Measurements from ENCODE around the gene KATNB1.

DNA sequence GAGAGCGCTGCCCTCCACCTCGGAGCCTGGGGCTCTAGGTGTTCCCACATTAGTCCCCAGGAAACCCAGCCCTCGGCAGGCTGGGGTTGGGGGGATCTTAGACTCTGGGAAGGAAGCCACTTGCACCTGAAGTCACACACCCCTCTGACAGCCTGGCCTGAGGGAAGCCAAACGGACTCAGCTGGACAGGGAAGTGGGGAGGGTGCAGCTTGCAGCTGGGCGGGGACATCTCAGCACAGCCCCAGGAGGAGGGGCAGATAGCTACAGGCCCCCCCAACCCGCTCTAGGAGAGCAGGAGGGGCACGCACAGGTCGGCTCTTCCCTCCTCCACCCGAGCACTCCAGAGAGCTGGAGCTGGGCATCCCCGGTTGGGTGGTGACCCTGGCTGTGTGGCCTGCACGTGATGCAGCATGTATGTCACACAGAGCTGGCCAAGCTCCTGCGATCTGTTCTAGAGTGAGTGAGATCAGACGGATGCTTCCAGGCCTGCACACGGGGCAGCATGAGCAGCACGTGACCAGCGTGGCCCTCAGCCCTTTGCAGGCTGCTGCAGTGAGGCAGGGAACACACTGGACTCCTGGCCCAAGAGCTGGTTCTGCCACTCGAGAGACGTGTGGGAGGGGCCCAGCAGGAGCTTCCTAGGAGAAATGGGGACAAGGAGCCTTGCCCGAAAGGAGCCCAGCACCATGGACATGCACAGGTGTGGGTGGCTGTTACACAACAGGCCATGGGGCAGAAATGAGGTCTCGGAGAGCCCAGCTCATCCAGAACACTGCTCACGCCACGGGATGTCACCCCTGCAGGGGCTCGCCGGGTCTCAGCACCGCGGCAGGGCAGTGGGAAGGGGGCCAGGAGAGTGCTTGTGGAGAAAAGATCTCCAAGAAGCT lies 51.3 kb downstream of the KATNB1 start:
- TF ChIP-seq, protein P1, sequence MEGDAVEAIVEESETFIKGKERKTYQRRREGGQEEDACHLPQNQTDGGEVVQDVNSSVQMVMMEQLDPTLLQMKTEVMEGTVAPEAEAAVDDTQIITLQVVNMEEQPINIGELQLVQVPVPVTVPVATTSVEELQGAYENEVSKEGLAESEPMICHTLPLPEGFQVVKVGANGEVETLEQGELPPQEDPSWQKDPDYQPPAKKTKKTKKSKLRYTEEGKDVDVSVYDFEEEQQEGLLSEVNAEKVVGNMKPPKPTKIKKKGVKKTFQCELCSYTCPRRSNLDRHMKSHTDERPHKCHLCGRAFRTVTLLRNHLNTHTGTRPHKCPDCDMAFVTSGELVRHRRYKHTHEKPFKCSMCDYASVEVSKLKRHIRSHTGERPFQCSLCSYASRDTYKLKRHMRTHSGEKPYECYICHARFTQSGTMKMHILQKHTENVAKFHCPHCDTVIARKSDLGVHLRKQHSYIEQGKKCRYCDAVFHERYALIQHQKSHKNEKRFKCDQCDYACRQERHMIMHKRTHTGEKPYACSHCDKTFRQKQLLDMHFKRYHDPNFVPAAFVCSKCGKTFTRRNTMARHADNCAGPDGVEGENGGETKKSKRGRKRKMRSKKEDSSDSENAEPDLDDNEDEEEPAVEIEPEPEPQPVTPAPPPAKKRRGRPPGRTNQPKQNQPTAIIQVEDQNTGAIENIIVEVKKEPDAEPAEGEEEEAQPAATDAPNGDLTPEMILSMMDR (IDR thresholded peaks at IDR 0.05): no peak
- TF ChIP-seq POLR2A (IDR thresholded peaks at IDR 0.05): no peak
